Right lobe of liver (tissue), 6 donors: Measurements from ENCODE around the gene RAP1GAP. TPM values are rescaled to one million over a fixed set of nuclear protein-coding genes. Genes with fewer than 3 reads are reported as not detected.

Source experiments
- ATAC-seq, 4 donors: fragments of 200-7000 bp; cut with Tn5 transposase; one replicate each; pipeline ENCODE4 v1.9.1; 2020; ENCODE audit warnings: mild to moderate bottlenecking in 4 of 4, moderate library complexity in 4 of 4
- DNase-seq, 3 donors: peaks; one replicate each; pipeline ENCODE4 v3.0.0-alpha.2; 2020
- H3K27ac ChIP-seq, 3 donors: fragments of 200-600 bp; one replicate each; pipeline ENCODE4 v1.8.0; 2022
- H3K27me3 ChIP-seq, 2 donors: fragments of 200-600 bp; one replicate each; pipeline ENCODE4 v1.8.0; 2022
- H3K36me3 ChIP-seq, 4 donors: fragments of 200-600 bp; sonication (generic) in 1 of 4; one replicate each; pipeline versions ENCODE4 v1.5.1 to v1.8.0; 2017 to 2022; ENCODE audit warnings: control low read depth in 1 of 4
- H3K4me1 ChIP-seq, 4 donors: fragments of 200-600 bp; sonication (generic) in 1 of 4; one replicate each; pipeline versions ENCODE4 v1.5.1 to v1.8.0; 2017 to 2022; ENCODE audit warnings: control low read depth in 1 of 4
- H3K4me3 ChIP-seq, 3 donors: fragments of 200-600 bp; one replicate each; pipeline ENCODE4 v1.8.0; 2022
- H3K9me3 ChIP-seq, 4 donors: fragments of 200-600 bp; sonication (generic) in 1 of 4; one replicate each; pipeline versions ENCODE4 v1.5.1 to v1.8.0; 2017 to 2022; ENCODE audit warnings: control low read depth in 1 of 4
- POLR2A ChIP-seq: fragments of 450-650 bp; IDR thresholded peaks from one replicate; pipeline ENCODE4 v1.6.1; 2017; ENCODE audit warnings: antibody characterized with exemption, mild to moderate bottlenecking
- WGBS: methylation state at CpG from one replicate; pipeline ENCODE4 v1.1.6; 2018; ENCODE audit warnings: low coverage, low lambda C conversion rate; ENCODE audit not compliant: insufficient coverage; ENCODE audit errors: missing lambda C conversion rate; 5-methylcytosine and 5-hydroxymethylcytosine counted together
- intact Hi-C, 2 donors: fragments of 100-400 bp; cut with DNase I; formaldehyde crosslinking; loops; one replicate each; pipeline versions ENCODE4 v1.11.2 to v1.14.1; 2022
- total RNA-seq, 6 experiments: library from RNA; depleted of rRNA in 2 of 6; stranded (reverse); fragments of >200 nt in 2 of 6; fragmentation: NEBNext Ultra II Directional in 3 of 6; extraction: Animal tissue kit (Norgen Biotek cat#: 25700) in 3 of 6; gene quantifications; one replicate each; pipeline versions ENCODE4 v1.1.0 to v1.2.4, GENCODE V29; 2016 to 2023
- TF ChIP-seq, protein P1 (sequence below), 4 donors: fragments of 200-600 bp in 3 of 4; fragments of 450-650 bp in 1 of 4; IDR thresholded peaks; one replicate each; pipeline versions ENCODE4 v1.5.1 to v1.8.0; 2016 to 2022; ENCODE audit warnings: antibody characterized with exemption in 4 of 4, mild to moderate bottlenecking in 2 of 4
- donor health status: DM: no; HTN: yes; CAD: no.
- donor health status: DM: no; HTN: no; CAD: no.
- donor health status: DM: no; HTN: no; CAD: no.
- donor health status: DM: no; HTN: yes; CAD: no.
- donor health status: DM: no; HTN: yes; CAD: no.

RAP1GAP gene
- total RNA-seq, 6 experiments from 2014 or later, result 8.0 to 38.1 (median 22.2) TPM

GRCh38 chr1:21598904-21599303, 70.3 kb downstream of the RAP1GAP start:
- H3K4me1 ChIP-seq, result no peaks in the 10 kb centered on the region
- intact Hi-C loops, result loop anchor here in 1 of 2 donors (10.0 kb wide), 2 partner anchors 56 to 224 kb away; no protein-coding TSS in a partner anchor
- WGBS, result 0% methylated on average over 1 of the region's 8 CpGs
- no peaks in the 10 kb centered on the region for H3K36me3 ChIP-seq
- no peaks in the 10 kb centered on the region for H3K9me3 ChIP-seq
- ATAC-seq (no peak), DNase-seq (no peak)
- H3K27ac ChIP-seq, result no peak overlapping the region
- H3K4me3 ChIP-seq, result no peak overlapping the region
- H3K27me3 ChIP-seq, result no peaks in the 10 kb centered on the region
- TF ChIP-seq, protein P1, sequence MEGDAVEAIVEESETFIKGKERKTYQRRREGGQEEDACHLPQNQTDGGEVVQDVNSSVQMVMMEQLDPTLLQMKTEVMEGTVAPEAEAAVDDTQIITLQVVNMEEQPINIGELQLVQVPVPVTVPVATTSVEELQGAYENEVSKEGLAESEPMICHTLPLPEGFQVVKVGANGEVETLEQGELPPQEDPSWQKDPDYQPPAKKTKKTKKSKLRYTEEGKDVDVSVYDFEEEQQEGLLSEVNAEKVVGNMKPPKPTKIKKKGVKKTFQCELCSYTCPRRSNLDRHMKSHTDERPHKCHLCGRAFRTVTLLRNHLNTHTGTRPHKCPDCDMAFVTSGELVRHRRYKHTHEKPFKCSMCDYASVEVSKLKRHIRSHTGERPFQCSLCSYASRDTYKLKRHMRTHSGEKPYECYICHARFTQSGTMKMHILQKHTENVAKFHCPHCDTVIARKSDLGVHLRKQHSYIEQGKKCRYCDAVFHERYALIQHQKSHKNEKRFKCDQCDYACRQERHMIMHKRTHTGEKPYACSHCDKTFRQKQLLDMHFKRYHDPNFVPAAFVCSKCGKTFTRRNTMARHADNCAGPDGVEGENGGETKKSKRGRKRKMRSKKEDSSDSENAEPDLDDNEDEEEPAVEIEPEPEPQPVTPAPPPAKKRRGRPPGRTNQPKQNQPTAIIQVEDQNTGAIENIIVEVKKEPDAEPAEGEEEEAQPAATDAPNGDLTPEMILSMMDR (IDR thresholded peaks at IDR 0.05), result no peak
- TF ChIP-seq POLR2A, result no peak

DNA sequence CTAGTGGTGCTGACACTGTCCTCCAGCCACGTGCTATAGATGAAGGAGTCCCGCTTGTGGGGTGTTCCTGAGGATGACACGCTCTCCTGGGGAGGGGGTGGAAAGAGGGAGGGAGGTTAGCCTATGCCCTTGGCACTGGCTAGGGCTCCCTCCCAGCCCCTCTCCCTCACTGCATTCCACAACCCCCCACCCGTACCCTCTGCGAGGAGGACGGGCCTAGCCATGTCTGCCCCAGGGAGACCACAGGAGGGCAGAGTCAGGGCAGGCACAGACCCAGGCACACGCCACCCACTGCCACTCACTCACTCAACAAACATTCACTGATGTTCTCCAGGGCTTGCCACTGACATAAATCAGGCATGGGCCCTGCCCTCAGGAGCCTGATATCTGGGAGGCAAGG, 70.7 kb downstream of the RAP1GAP start:
- H3K9me3 ChIP-seq, result no peaks in the 10 kb centered on the region
- no peak overlapping the region for H3K4me3 ChIP-seq
- DNase-seq (no peak), ATAC-seq (no peak)
- no peaks in the 10 kb centered on the region for H3K27me3 ChIP-seq
- H3K36me3 ChIP-seq, result no peaks in the 10 kb centered on the region
- TF ChIP-seq POLR2A, result no peak
- TF ChIP-seq, protein P1 (IDR thresholded peaks at IDR 0.05), result no peak
- WGBS, result no CpG with 5 or more reads among the region's 7 CpGs
- intact Hi-C loops, result loop anchor here in 1 of 2 donors (10.0 kb wide), 2 partner anchors 56 to 224 kb away; no protein-coding TSS in a partner anchor
- no peaks in the 10 kb centered on the region for H3K4me1 ChIP-seq
- no peak overlapping the region for H3K27ac ChIP-seq

GRCh38 chr1:21597753-21598152, 71.4 kb downstream of the RAP1GAP start:
- H3K4me3 ChIP-seq, result no peak overlapping the region
- ATAC-seq (no peak), DNase-seq (no peak)
- no peaks in the 10 kb centered on the region for H3K27me3 ChIP-seq
- intact Hi-C loops, result loop anchor here in 1 of 2 donors (10.0 kb wide), 2 partner anchors 57 to 223 kb away; no protein-coding TSS in a partner anchor
- WGBS, result 100% methylated on average over 2 of the region's 19 CpGs
- no peaks in the 10 kb centered on the region for H3K4me1 ChIP-seq
- no peak overlapping the region for H3K27ac ChIP-seq
- TF ChIP-seq POLR2A, result no peak
- H3K36me3 ChIP-seq, result no peaks in the 10 kb centered on the region
- no peaks in the 10 kb centered on the region for H3K9me3 ChIP-seq

DNA sequence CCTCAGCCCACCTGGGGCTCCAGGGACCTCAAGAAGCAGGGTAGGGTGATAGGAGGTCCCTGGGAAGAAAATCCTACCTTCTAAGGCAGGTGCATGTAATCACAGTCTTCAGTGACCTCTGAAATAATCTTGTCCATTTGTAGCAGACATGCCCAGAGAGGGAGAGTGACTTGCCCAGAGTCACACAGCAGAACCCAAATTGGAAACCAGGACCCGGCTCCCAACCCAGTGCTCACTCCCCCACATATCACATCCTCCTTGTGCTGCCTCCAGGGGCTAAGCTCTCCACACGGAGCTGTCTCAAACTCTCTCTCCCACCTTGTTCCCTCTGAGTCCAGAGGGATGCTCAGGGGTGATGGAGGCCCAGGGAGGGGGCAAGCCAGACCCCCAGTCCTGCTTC, 72.5 kb downstream of the RAP1GAP start:
- TF ChIP-seq, protein P1 (IDR thresholded peaks at IDR 0.05), result no peak
- no peak for TF ChIP-seq POLR2A
- Histone ChIP-seq H3K4me3 (no peak overlapping the region), H3K27ac (no peak overlapping the region), H3K36me3 (no peaks in the 10 kb centered on the region), H3K27me3 (no peaks in the 10 kb centered on the region), H3K9me3 (no peaks in the 10 kb centered on the region), H3K4me1 (no peaks in the 10 kb centered on the region)
- DNase-seq (no peak), ATAC-seq (no peak)
- WGBS, result no CpG with 5 or more reads among the region's 2 CpGs
- intact Hi-C loops, result loop anchor here in 1 of 2 donors (10.0 kb wide), 2 partner anchors 58 to 222 kb away; no protein-coding TSS in a partner anchor

GRCh38 chr1:21596174-21596573, 73.0 kb downstream of the RAP1GAP start:
- Histone ChIP-seq H3K9me3 (no peaks in the 10 kb centered on the region), H3K36me3 (no peaks in the 10 kb centered on the region), H3K27me3 (no peaks in the 10 kb centered on the region), H3K4me3 (no peak overlapping the region), H3K27ac (no peak overlapping the region), H3K4me1 (no peaks in the 10 kb centered on the region)
- ATAC-seq (no peak), DNase-seq (no peak)
- intact Hi-C loops, result loop anchor here in 1 of 2 donors (10.0 kb wide), 2 partner anchors 59 to 221 kb away; no protein-coding TSS in a partner anchor
- TF ChIP-seq, protein P1 (IDR thresholded peaks at IDR 0.05), result no peak
- TF ChIP-seq POLR2A, result no peak
- 67% methylated on average over 3 of the region's 11 CpGs for WGBS
